Body of pancreas (tissue), 4 donors: ENCODE measurements around the gene FMOD. TPM values are rescaled to one million over a fixed set of nuclear protein-coding genes. Genes with fewer than 3 reads are reported as not detected.
A peak's percentile ranks its signal among the peaks of the same experiment; 100 is the strongest.

ENCODE experiments used
- ATAC-seq: fragments of 150-250 bp; one replicate; pipeline ENCODE4 v1.9.1; 2016
- DNase-seq, 4 donors: peaks; one replicate each; pipeline ENCODE4 v3.0.0-alpha.2; 2019
- H3K27ac ChIP-seq, 4 donors: fragments of 200-600 bp; sonication (generic); 1 replicate in 3 of 4; 2 replicates in 1 of 4; pipeline versions ENCODE4 v1.5.1 to v1.6.1; 2016 to 2019; ENCODE audit warnings: mild to moderate bottlenecking in 1 of 4, mixed read lengths in 1 of 4, moderate library complexity in 1 of 4
- H3K27me3 ChIP-seq, 2 donors: fragments of 200-600 bp; sonication (generic); one replicate each; pipeline ENCODE4 v1.6.0; 2016; ENCODE audit warnings: mild to moderate bottlenecking in 1 of 2
- H3K36me3 ChIP-seq, 2 donors: fragments of 200-600 bp; sonication (generic); replicated peaks in 1 of 2; 2 replicates each; pipeline ENCODE4 v1.5.1; 2016; ENCODE audit warnings: low read depth in 2 of 2; ENCODE audit not compliant: insufficient read depth in 1 of 2
- H3K4me1 ChIP-seq: fragments of 200-600 bp; sonication (generic); one replicate; pipeline ENCODE4 v1.6.0; 2016
- H3K4me3 ChIP-seq, 2 donors: fragments of 200-600 bp; sonication (generic); 1 replicate in 1 of 2; 2 replicates in 1 of 2; pipeline ENCODE4 v1.5.1; 2016 to 2019
- H3K9me3 ChIP-seq, 3 donors: fragments of 200-600 bp; sonication (generic); 1 replicate in 2 of 3; 2 replicates in 1 of 3; pipeline ENCODE4 v1.5.1; 2016
- POLR2A ChIP-seq, 3 donors: fragments of 450-650 bp; IDR thresholded peaks; one replicate each; pipeline ENCODE4 v1.6.1; 2016; ENCODE audit warnings: antibody characterized with exemption in 3 of 3, mild to moderate bottlenecking in 2 of 3
- WGBS, 2 donors: methylation state at CpG; one replicate each; pipeline ENCODE4 v1.1.5; 2017; 5-methylcytosine and 5-hydroxymethylcytosine counted together
- intact Hi-C: fragments of 100-400 bp; cut with DNase I; formaldehyde crosslinking; loops from one replicate; pipeline ENCODE4 v1.15.1; 2023
- total RNA-seq, 2 donors: library from RNA; depleted of rRNA; stranded (reverse); fragments of >200 nt; gene quantifications; one replicate each; pipeline ENCODE4 v1.1.0, GENCODE V29; 2016
- TF ChIP-seq, protein P1 (sequence below), 7 experiments: fragments of 450-650 bp in 4 of 7; fragments of 200-600 bp in 3 of 7; sonication (generic) in 3 of 7; IDR thresholded peaks; one replicate each; pipeline ENCODE4 v1.5.1; 2016 to 2019; ENCODE audit warnings: antibody characterized with exemption in 7 of 7

Gene FMOD
- total RNA-seq, 2 donors from 2014 or later: 14.2 to 18.7 TPM

DNA sequence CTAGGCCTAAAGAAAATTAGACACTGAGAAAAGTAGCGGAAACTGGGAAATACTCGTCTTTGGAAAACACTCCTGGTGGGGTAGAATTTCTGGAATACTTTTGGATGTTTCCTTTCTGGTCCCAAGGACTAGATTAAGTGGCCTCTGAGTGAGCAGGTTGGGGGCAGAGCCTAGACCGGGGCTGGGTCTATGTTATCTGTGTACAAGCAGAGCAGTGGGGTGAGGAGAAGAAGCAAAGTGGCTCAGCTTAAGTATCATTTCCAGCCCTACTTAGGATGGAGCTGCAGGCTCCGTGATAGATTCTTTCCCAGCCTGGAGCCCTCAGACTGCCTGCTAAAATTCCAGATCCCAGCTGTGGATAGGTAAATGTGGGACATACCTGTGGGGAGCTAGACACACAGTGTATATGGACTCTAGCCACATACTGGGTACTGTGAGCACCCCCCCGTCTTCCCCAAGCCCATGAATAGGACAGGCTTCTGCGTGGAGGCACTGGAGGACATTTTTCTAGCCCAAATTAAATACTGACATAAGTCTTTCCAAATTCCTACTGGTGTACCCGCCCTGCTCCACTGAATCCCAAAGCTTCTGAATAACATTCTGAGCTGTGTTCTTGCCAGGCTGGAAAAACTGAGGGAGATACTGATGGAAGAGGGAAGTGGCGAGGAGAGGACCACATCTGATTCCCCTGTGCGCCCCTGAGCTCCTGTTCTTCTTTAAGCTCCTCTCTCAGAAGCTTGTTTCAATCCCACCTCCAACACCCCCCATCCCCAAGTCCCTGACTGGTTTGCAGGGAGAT lies 6.8 kb downstream of the FMOD start:
- ATAC-seq (no peak), DNase-seq (no peak)
- intact Hi-C loops: loop anchor here (5.0 kb wide), 1 partner anchor 98 kb away; no protein-coding TSS in a partner anchor
- H3K36me3 ChIP-seq: no peaks in the 10 kb centered on the region
- H3K27me3 ChIP-seq: no peaks in the 10 kb centered on the region
- no peaks in the 10 kb centered on the region for H3K9me3 ChIP-seq
- no peak overlapping the region for H3K4me3 ChIP-seq
- peaks cover 9% of the 10 kb centered on the region for H3K4me1 ChIP-seq
- WGBS, 2 donors: 79 to 82% methylated on average over 9 of the region's 9 CpGs
- TF ChIP-seq, protein P1, sequence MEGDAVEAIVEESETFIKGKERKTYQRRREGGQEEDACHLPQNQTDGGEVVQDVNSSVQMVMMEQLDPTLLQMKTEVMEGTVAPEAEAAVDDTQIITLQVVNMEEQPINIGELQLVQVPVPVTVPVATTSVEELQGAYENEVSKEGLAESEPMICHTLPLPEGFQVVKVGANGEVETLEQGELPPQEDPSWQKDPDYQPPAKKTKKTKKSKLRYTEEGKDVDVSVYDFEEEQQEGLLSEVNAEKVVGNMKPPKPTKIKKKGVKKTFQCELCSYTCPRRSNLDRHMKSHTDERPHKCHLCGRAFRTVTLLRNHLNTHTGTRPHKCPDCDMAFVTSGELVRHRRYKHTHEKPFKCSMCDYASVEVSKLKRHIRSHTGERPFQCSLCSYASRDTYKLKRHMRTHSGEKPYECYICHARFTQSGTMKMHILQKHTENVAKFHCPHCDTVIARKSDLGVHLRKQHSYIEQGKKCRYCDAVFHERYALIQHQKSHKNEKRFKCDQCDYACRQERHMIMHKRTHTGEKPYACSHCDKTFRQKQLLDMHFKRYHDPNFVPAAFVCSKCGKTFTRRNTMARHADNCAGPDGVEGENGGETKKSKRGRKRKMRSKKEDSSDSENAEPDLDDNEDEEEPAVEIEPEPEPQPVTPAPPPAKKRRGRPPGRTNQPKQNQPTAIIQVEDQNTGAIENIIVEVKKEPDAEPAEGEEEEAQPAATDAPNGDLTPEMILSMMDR (IDR thresholded peaks at IDR 0.05): no peak
- TF ChIP-seq POLR2A (IDR thresholded peaks at IDR 0.05): no peak
- no peak overlapping the region for H3K27ac ChIP-seq

DNA sequence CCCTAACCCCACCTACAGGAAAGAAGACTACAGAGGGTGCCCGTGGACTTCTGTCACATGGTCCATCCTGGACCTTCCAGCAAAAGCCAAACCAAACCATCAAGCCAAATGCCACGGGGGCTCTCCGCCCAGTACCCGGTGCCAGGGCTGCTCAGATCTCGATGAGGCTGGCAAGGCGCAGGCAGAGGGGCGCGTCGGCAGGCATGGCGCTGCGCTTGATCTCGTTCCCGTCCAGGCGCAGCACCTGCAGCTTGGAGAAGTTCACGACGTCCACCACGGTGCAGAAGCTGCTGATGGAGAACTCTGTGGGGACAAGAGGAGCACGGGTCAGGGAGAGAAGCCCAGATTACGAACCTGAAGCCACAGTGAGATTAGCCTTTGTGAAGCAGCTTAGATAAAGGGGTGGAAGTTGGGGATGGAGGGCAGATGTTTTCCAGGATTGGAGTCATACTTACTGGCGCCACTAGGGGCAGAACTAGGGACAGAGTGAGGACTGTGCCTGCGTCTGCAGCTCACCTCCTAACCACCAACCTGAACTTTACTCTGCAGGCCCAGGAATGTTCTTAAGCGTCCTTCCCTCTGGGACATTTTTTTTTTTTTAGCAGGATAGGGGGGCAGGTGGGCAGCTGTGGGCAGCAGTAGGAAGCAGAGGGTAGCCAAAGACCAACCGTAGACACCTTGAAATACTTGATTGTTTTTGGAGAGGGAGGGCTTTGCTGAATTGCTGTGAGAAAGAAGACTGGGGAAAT lies 8.6 kb downstream of the FMOD start:
- H3K27me3 ChIP-seq: no peaks in the 10 kb centered on the region
- TF ChIP-seq, protein P1 (IDR thresholded peaks at IDR 0.05): peak; percentile 64 to 80 (median 73)
- no peak for TF ChIP-seq POLR2A (IDR thresholded peaks at IDR 0.05)
- H3K36me3 ChIP-seq: no peaks in the 10 kb centered on the region
- peaks cover 9% of the 10 kb centered on the region for H3K4me1 ChIP-seq
- DNase-seq (peak; percentile 61 to 74 (median 70)), ATAC-seq (peak; percentile 69)
- intact Hi-C loops: loop anchor here (5.0 kb wide), 1 partner anchor 100 kb away; no protein-coding TSS in a partner anchor
- WGBS, 2 donors: 57 to 58% methylated on average over 20 to 23 of the region's 23 CpGs
- no peak overlapping the region for H3K4me3 ChIP-seq
- no peak overlapping the region for H3K27ac ChIP-seq
- H3K9me3 ChIP-seq: no peaks in the 10 kb centered on the region

DNA sequence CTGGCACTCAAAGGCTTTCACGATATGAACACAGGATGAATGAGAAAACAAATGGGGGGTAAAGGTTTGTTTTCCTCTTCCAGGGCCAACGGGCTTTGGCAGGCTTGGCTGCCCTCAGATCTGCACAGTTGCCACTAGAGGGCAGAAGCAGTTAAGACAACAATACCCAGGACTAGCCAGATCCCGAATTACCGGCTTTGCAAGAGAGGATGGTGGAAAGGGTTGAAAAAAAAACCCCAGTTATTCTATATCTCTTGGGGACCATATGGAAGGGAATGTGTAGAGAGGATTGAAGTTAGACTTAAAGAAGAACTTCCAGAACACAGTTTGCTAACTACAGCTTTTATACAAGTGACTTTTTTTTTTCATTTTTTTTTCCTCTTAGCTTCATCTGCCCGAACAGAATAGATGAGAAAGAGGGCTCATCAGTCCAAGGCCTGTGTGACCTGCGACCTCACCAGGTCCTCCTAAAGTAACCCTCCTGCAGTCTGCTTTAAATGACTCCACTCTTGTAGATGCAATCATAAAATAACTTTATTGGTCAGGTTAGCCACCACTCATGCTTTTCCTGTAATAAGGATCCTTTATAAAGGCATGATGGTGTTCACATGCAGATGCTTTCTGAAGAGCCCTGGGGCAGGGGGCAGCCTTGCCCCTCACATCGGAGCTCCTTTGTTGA lies 10.7 kb downstream of the FMOD start:
- ATAC-seq: peak; percentile 87
- H3K27ac ChIP-seq: peak overlapping the region in 3 of 4 donors; percentile 15 to 28 (median 24)
- WGBS, 2 donors: 16 to 19% methylated on average over 7 of the region's 7 CpGs
- peak; percentile 75 to 87 (median 83) for DNase-seq
- no peaks in the 10 kb centered on the region for H3K36me3 ChIP-seq
- H3K9me3 ChIP-seq: no peaks in the 10 kb centered on the region
- TF ChIP-seq POLR2A (IDR thresholded peaks at IDR 0.05): no peak
- TF ChIP-seq, protein P1 (IDR thresholded peaks at IDR 0.05): peak; percentile 72 to 94 (median 89)
- H3K4me1 ChIP-seq: peaks cover 17% of the 10 kb centered on the region
- H3K27me3 ChIP-seq: no peaks in the 10 kb centered on the region
- H3K4me3 ChIP-seq: no peak overlapping the region
- intact Hi-C loops: loop anchor here (5.0 kb wide), 1 partner anchor 102 kb away; no protein-coding TSS in a partner anchor

- Histone ChIP-seq H3K4me3 (no peak overlapping the region), H3K27me3 (no peaks in the 10 kb centered on the region), H3K4me1 (peaks cover 17% of the 10 kb centered on the region), H3K36me3 (no peaks in the 10 kb centered on the region), H3K27ac (no peak overlapping the region), H3K9me3 (no peaks in the 10 kb centered on the region)
- WGBS, 2 donors: 46 to 50% methylated on average over 18 of the region's 18 CpGs
- DNase-seq: peak; percentile 52 to 79 (median 72)
- intact Hi-C loops: no loop called here
- ATAC-seq: peak; percentile 62
- TF ChIP-seq, protein P1 (IDR thresholded peaks at IDR 0.05): peak; percentile 44 to 97 (median 89)
- TF ChIP-seq POLR2A (IDR thresholded peaks at IDR 0.05): no peak
Measured at GRCh38 chr1:203338335-203339036, 12.4 kb downstream of the FMOD start.
